Astrocyte (in vitro differentiated cells and primary cell): ENCODE measurements around the gene COL3A1. TPM values are rescaled to one million over a fixed set of nuclear protein-coding genes. Genes with fewer than 3 reads are reported as not detected.

ENCODE experiments used
- DNase-seq: peaks from one replicate; pipeline ENCODE4 v3.0.0-alpha.2; 2010; ENCODE audit warnings: low read depth
- FAIRE-seq: peaks from 2 replicates; lab custom pipeline; 2011; peaks lifted over from hg19 to GRCh38; lab: Jason Lieb, UNC
- H2AFZ ChIP-seq: 2 replicates; pipeline ENCODE4 v1.6.0; 2012; ENCODE audit warnings: low read depth, low read length, inconsistent platforms
- H3K27ac ChIP-seq: 2 replicates; pipeline ENCODE4 v1.5.1; 2011; ENCODE audit warnings: low read depth, low read length, inconsistent platforms
- H3K27me3 ChIP-seq: 2 replicates; pipeline ENCODE4 v1.6.0; 2011; ENCODE audit warnings: low read length, inconsistent platforms; ENCODE audit not compliant: insufficient read depth
- H3K36me3 ChIP-seq: 2 replicates; pipeline ENCODE4 v1.5.1; 2011; ENCODE audit warnings: low read length, inconsistent platforms; ENCODE audit not compliant: insufficient read depth
- H3K4me1 ChIP-seq: 2 replicates; pipeline ENCODE4 v1.5.1; 2011; ENCODE audit warnings: low read length, inconsistent platforms; ENCODE audit not compliant: insufficient read depth
- H3K4me2 ChIP-seq: 2 replicates; pipeline ENCODE4 v1.6.0; 2012; ENCODE audit warnings: low read length, inconsistent platforms
- H3K4me3 ChIP-seq: 2 replicates; pipeline ENCODE4 v1.5.1; 2011; ENCODE audit warnings: low read depth, mild to moderate bottlenecking, low read length, inconsistent platforms; ENCODE audit not compliant: insufficient read depth
- H3K79me2 ChIP-seq: 2 replicates; pipeline ENCODE4 v1.6.0; 2012; ENCODE audit warnings: mild to moderate bottlenecking, low read length, inconsistent platforms; ENCODE audit not compliant: insufficient read depth
- H3K9ac ChIP-seq: 2 replicates; pipeline ENCODE4 v1.6.0; 2012; ENCODE audit warnings: mild to moderate bottlenecking, low read length, inconsistent platforms
- H3K9me3 ChIP-seq: 2 replicates; pipeline ENCODE4 v1.5.1; 2012; ENCODE audit warnings: low read depth, mild to moderate bottlenecking, low read length, inconsistent platforms; ENCODE audit not compliant: insufficient read depth
- H4K20me1 ChIP-seq: 2 replicates; pipeline ENCODE4 v1.6.0; 2012; ENCODE audit warnings: low read length, inconsistent platforms; ENCODE audit not compliant: insufficient read depth
- H3K27ac Mint-ChIP-seq: one replicate; pipeline ENCODE4 v1.8.0; 2021; ENCODE audit warnings: mild to moderate bottlenecking, mixed read lengths; ENCODE audit not compliant: unreplicated experiment
- H3K27me3 Mint-ChIP-seq: one replicate; pipeline ENCODE4 v1.8.0; 2021; ENCODE audit warnings: low read depth, mixed read lengths; ENCODE audit not compliant: unreplicated experiment
- H3K36me3 Mint-ChIP-seq: one replicate; pipeline ENCODE4 v1.8.0; 2021; ENCODE audit warnings: low read depth, mixed read lengths; ENCODE audit not compliant: unreplicated experiment
- H3K4me1 Mint-ChIP-seq: one replicate; pipeline ENCODE4 v1.8.0; 2021; ENCODE audit warnings: low read depth, mixed read lengths; ENCODE audit not compliant: unreplicated experiment
- H3K4me3 Mint-ChIP-seq: one replicate; pipeline ENCODE4 v1.8.0; 2021; ENCODE audit warnings: mild to moderate bottlenecking, moderate library complexity, mixed read lengths; ENCODE audit not compliant: unreplicated experiment
- H3K9me3 Mint-ChIP-seq: one replicate; pipeline ENCODE4 v1.8.0; 2021; ENCODE audit warnings: mild to moderate bottlenecking, mixed read lengths; ENCODE audit not compliant: unreplicated experiment
- EZH2 ChIP-seq: IDR thresholded peaks from 2 replicates; pipeline ENCODE4 v1.6.1; 2012; ENCODE audit warnings: mild to moderate bottlenecking, low read length, inconsistent platforms; ENCODE audit not compliant: insufficient read depth
- total RNA-seq: library from RNA; stranded (reverse); gene quantifications from 2 replicates; pipeline ENCODE4 v1.2.1, GENCODE V29; 2021
- TF ChIP-seq, protein P1 (sequence below): IDR thresholded peaks from 2 replicates; pipeline ENCODE4 v1.5.1; 2011; ENCODE audit warnings: low read depth, mild to moderate bottlenecking, inconsistent platforms, low read length, moderate library complexity; ENCODE audit not compliant: insufficient read depth

COL3A1 gene
- total RNA-seq, 1 donor from 2014 or later = 350 TPM

- Histone ChIP-seq H3K79me2 (peaks cover 46% of the 10 kb centered on the region), H3K4me3 (no peak overlapping the region), H3K9ac (peak overlapping the region; percentile 72), H3K27me3 (no peaks in the 10 kb centered on the region), H3K4me1 (peaks cover 18% of the 10 kb centered on the region), H3K27ac (peak overlapping the region; percentile 87), H3K9me3 (no peaks in the 10 kb centered on the region), H4K20me1 (no peaks in the 10 kb centered on the region), H3K36me3 (no peaks in the 10 kb centered on the region), H3K4me2 (peak overlapping the region; percentile 69), H2AFZ (no peak overlapping the region)
- Mint-ChIP-seq H3K27ac (peak overlapping the region; percentile 29), H3K36me3 (no peaks in the 10 kb centered on the region), H3K4me1 (peaks cover 24% of the 10 kb centered on the region), H3K4me3 (peak overlapping the region; percentile 28), H3K9me3 (no peaks in the 10 kb centered on the region), H3K27me3 (no peaks in the 10 kb centered on the region)
- FAIRE-seq (peak; percentile 82), DNase-seq (peak; percentile 96)
- no peak for TF ChIP-seq EZH2
- TF ChIP-seq, protein P1, sequence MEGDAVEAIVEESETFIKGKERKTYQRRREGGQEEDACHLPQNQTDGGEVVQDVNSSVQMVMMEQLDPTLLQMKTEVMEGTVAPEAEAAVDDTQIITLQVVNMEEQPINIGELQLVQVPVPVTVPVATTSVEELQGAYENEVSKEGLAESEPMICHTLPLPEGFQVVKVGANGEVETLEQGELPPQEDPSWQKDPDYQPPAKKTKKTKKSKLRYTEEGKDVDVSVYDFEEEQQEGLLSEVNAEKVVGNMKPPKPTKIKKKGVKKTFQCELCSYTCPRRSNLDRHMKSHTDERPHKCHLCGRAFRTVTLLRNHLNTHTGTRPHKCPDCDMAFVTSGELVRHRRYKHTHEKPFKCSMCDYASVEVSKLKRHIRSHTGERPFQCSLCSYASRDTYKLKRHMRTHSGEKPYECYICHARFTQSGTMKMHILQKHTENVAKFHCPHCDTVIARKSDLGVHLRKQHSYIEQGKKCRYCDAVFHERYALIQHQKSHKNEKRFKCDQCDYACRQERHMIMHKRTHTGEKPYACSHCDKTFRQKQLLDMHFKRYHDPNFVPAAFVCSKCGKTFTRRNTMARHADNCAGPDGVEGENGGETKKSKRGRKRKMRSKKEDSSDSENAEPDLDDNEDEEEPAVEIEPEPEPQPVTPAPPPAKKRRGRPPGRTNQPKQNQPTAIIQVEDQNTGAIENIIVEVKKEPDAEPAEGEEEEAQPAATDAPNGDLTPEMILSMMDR = peak; percentile 31
These were observed 4.3 kb downstream of the COL3A1 start for GRCh38 chr2:188978291-188979081.

GRCh38 chr2:188979187-188980114, 5.3 kb downstream of the COL3A1 start:
- no peak overlapping the region for H3K4me3 ChIP-seq
- no peaks in the 10 kb centered on the region for H4K20me1 ChIP-seq
- no peaks in the 10 kb centered on the region for H3K27me3 Mint-ChIP-seq
- peak overlapping the region; percentile 87 for H3K27ac ChIP-seq
- H3K9me3 Mint-ChIP-seq = no peaks in the 10 kb centered on the region
- H3K4me3 Mint-ChIP-seq = peak overlapping the region; percentile 14
- peaks cover 22% of the 10 kb centered on the region for H3K4me1 ChIP-seq
- H3K79me2 ChIP-seq = peaks cover 44% of the 10 kb centered on the region
- no peaks in the 10 kb centered on the region for H3K36me3 Mint-ChIP-seq
- FAIRE-seq = peak; percentile 34
- no peaks in the 10 kb centered on the region for H3K9me3 ChIP-seq
- peaks cover 25% of the 10 kb centered on the region for H3K4me1 Mint-ChIP-seq
- peak overlapping the region; percentile 69 for H3K4me2 ChIP-seq
- H3K36me3 ChIP-seq = no peaks in the 10 kb centered on the region
- H2AFZ ChIP-seq = no peak overlapping the region
- no peaks in the 10 kb centered on the region for H3K27me3 ChIP-seq
- no peak for DNase-seq
- no peak for TF ChIP-seq EZH2
- TF ChIP-seq, protein P1 = no peak
- peak overlapping the region; percentile 72 for H3K9ac ChIP-seq
- peak overlapping the region; percentile 29 for H3K27ac Mint-ChIP-seq
